ENCODE measurements around the gene PLD3. TPM values are rescaled to one million over a fixed set of nuclear protein-coding genes. Genes with fewer than 3 reads are reported as not detected.

PLD3 gene
- total RNA-seq, 1 experiment from 2014 or later = 310 TPM

DNA sequence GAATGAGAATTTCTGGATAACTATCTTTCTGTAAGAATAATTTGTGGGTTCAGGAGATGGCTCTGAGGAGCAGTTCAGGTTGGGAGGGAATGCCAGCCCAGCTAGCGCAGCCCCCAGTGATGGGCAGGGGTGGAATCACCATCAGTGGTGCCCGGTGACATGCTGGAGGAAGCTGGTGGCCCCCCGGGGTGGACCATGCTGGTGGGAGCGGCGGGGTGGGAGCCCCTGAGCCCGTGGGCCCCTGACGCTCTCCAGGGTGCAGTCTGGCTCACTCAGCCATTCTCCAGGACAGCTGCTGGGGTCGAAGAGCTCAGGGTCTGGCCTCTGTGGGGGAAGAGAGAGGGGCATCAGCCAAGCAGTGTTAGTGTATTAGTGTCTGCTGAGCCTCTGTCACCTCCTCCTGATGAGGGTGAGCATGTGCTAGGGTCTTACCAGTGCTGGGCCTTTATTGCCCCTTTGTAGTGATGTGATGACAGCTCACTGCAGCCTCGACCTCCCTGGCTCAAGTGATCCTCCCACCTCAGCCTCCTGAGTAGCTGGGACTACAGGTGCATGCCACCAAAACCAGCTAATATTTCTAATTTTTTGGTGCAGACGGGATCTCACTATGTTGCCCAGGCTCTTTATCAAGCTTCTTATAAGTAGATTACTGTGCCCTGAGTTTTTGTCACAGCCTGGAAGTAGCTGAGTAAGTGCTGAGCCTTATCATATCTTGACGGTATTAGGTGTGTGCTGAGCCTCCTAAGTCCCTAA, 31.1 kb downstream of the PLD3 start:
- H3K4me1 ChIP-seq (ENCODE audit: insufficient read depth, low read length, poor library complexity, severe bottlenecking) = no peaks in the 10 kb centered on the region
- peaks cover 18% of the 10 kb centered on the region for H3K36me3 ChIP-seq (ENCODE audit: insufficient read depth, low read length, poor library complexity, severe bottlenecking)
- no peak overlapping the region for H3K27ac ChIP-seq (ENCODE audit: low read depth, low read length, poor library complexity, severe bottlenecking)
- DNase-seq (ENCODE audit: low spot score) = no peak
- CTCF ChIA-PET = no interaction called here
- POLR2A ChIA-PET (ENCODE audit: low non-redundant PET) = no interaction called here
- intact Hi-C loops (cut with micrococcal nuclease; ENCODE audit: unreplicated experiment) = no loop called here
- no peaks in the 10 kb centered on the region for H3K9me3 ChIP-seq (ENCODE audit: low read depth, low read length, poor library complexity, severe bottlenecking)
- TF ChIP-seq, protein P1, sequence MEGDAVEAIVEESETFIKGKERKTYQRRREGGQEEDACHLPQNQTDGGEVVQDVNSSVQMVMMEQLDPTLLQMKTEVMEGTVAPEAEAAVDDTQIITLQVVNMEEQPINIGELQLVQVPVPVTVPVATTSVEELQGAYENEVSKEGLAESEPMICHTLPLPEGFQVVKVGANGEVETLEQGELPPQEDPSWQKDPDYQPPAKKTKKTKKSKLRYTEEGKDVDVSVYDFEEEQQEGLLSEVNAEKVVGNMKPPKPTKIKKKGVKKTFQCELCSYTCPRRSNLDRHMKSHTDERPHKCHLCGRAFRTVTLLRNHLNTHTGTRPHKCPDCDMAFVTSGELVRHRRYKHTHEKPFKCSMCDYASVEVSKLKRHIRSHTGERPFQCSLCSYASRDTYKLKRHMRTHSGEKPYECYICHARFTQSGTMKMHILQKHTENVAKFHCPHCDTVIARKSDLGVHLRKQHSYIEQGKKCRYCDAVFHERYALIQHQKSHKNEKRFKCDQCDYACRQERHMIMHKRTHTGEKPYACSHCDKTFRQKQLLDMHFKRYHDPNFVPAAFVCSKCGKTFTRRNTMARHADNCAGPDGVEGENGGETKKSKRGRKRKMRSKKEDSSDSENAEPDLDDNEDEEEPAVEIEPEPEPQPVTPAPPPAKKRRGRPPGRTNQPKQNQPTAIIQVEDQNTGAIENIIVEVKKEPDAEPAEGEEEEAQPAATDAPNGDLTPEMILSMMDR (conservative IDR thresholded peaks at IDR 0.05; ENCODE audit: low read depth, low read length) = no peak
- TF ChIP-seq EZH2 (IDR thresholded peaks at IDR 0.05; ENCODE audit: borderline replicate concordance, low read depth, low read length, poor library complexity, severe bottlenecking) = no peak
- no peaks in the 10 kb centered on the region for H3K27me3 ChIP-seq (replicated peaks; ENCODE audit: insufficient read depth, low read depth, low read length, poor library complexity)
- H3K4me3 ChIP-seq (ENCODE audit: low read depth, low read length, poor library complexity, severe bottlenecking) = no peak overlapping the region
- no TSS peak for BruUV-seq (replicated peaks)

DNA sequence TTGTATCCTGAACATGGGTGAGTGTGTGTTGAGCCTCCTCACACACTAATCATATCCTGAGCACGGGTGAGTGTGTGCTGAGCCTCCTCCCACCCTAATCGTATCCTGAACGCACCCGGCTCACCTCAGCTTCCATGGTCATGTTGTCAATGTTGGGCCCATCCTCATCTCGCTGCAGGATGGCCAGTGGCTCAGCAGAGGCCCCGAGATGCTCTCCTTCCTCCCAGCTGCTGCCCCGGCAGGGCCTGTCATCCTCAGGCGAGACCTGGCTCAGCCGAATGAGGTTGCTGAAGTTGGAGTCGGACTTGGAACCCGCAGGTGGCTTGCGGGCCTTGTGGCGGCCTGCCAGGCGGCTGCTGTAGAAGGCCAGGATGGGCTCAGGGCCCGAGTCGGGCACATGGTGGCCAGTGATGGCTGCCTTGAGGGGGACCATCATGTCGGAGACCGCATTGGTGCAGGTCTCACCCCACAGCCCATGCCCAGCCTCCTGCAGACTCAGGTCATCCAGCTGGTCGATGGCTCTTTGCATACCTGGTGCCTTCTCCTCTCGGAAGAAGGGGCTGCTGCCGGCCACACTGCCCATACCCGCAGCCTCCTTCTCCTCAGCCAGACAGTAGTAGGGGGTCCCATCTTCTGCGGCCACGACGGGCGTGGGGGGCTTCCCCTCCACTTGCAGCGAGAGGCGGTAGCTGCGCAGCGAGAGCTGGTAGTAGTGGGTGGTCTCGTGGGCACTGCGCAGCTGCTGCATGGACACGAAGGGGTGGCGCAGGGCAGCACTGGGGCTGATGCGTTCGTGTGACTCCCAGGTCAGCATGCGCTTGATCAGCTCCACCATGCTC, 31.9 kb downstream of the PLD3 start:
- TF ChIP-seq EZH2 (IDR thresholded peaks at IDR 0.05; ENCODE audit: borderline replicate concordance, low read depth, low read length, poor library complexity, severe bottlenecking) = no peak
- TF ChIP-seq, protein P1 (conservative IDR thresholded peaks at IDR 0.05; ENCODE audit: low read depth, low read length) = no peak
- no peak for DNase-seq (ENCODE audit: low spot score)
- Histone ChIP-seq H3K27me3 (replicated peaks; ENCODE audit: insufficient read depth, low read depth, low read length, poor library complexity) (no peaks in the 10 kb centered on the region), H3K4me1 (ENCODE audit: insufficient read depth, low read length, poor library complexity, severe bottlenecking) (no peaks in the 10 kb centered on the region), H3K9me3 (ENCODE audit: low read depth, low read length, poor library complexity, severe bottlenecking) (no peaks in the 10 kb centered on the region), H3K27ac (ENCODE audit: low read depth, low read length, poor library complexity, severe bottlenecking) (no peak overlapping the region), H3K4me3 (ENCODE audit: low read depth, low read length, poor library complexity, severe bottlenecking) (no peak overlapping the region), H3K36me3 (ENCODE audit: insufficient read depth, low read length, poor library complexity, severe bottlenecking) (peaks cover 18% of the 10 kb centered on the region)
- ChIA-PET CTCF (no interaction called here), POLR2A (ENCODE audit: low non-redundant PET) (no interaction called here)
- BruUV-seq (replicated peaks) = no TSS peak
- intact Hi-C loops (cut with micrococcal nuclease; ENCODE audit: unreplicated experiment) = no loop called here

DNA sequence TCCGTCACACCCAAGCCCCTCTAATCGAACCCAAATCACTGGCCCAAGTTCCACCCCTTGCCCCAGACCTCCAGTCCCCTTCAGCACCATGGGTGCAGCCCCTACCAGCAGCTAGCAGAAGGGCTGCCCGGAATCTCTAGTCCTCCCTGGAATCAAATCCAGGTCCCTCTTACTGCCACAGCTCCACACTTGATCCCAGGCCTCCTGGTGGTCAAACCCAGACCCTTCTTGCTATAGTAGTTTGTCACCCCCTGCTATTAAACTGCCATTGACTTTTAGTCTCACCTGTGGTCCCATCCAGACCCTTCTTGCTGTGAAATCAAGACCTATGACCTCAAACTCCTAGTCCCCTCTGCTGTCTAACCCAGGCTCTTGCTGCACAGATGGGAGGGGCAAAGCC, 32.8 kb downstream of the PLD3 start:
- TF ChIP-seq, protein P1 (conservative IDR thresholded peaks at IDR 0.05; ENCODE audit: low read depth, low read length) = no peak
- no peak for TF ChIP-seq EZH2 (IDR thresholded peaks at IDR 0.05; ENCODE audit: borderline replicate concordance, low read depth, low read length, poor library complexity, severe bottlenecking)
- intact Hi-C loops (cut with micrococcal nuclease; ENCODE audit: unreplicated experiment) = no loop called here

More for the DNA sequence above, 32.8 kb downstream of the PLD3 start:
- POLR2A ChIA-PET (ENCODE audit: low non-redundant PET) = no interaction called here
- no peak overlapping the region for H3K4me3 ChIP-seq (ENCODE audit: low read depth, low read length, poor library complexity, severe bottlenecking)
- H3K36me3 ChIP-seq (ENCODE audit: insufficient read depth, low read length, poor library complexity, severe bottlenecking) = peaks cover 16% of the 10 kb centered on the region
- H3K27me3 ChIP-seq (replicated peaks; ENCODE audit: insufficient read depth, low read depth, low read length, poor library complexity) = no peaks in the 10 kb centered on the region
- DNase-seq (ENCODE audit: low spot score) = no peak
- H3K4me1 ChIP-seq (ENCODE audit: insufficient read depth, low read length, poor library complexity, severe bottlenecking) = no peaks in the 10 kb centered on the region
- H3K9me3 ChIP-seq (ENCODE audit: low read depth, low read length, poor library complexity, severe bottlenecking) = no peaks in the 10 kb centered on the region
- BruUV-seq (replicated peaks) = no TSS peak
- CTCF ChIA-PET = no interaction called here
- H3K27ac ChIP-seq (ENCODE audit: low read depth, low read length, poor library complexity, severe bottlenecking) = no peak overlapping the region
